ENCODE results near the gene PARP2. TPM values are rescaled to one million over a fixed set of nuclear protein-coding genes. Genes with fewer than 3 reads are reported as not detected.

Gene PARP2
- total and polyA plus RNA-seq, 10 donors, result 9.1 to 25.0 (median 14.7) TPM

DNA sequence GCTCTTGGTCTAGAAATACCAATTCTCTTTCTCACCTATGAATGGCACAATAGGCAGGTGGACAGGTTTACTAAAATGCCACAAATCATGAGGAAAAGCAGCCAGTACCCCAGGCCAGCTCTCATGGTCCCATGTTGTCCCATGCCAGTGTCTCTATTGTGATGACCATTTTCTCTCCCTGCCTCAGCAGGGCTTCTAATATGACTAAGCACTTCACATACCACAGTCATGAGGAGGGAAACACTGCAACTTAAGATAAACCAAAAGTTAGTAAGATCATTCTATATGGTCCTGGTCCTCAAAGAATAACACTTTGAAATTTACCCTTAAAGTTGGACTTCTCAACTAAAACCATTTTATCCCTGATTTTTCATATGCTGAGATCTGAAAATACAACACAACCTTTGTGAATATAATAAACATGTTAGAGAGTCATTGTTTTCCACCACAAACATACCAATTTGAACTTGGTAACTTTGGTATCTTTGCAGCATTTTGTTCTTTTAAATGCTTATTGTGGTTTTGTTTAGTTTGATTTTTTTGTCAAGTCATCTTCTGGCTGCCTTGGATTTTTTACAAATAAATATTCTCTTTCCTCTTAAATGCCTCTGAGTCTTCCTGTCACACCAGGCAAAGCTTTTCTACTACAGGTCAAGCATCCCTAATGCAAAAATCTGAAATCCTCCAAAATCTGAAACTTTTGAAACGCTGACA lies 41.2 kb upstream of the PARP2 start:
- Histone ChIP-seq H3K4me1 (peaks cover 15 to 40% (median 25%) of the 10 kb centered on the region in 6 donors), H3K4me3 (no peak overlapping the region), H3K27me3 (replicated peaks in 1 of 7) (no peaks in the 10 kb centered on the region), H3K36me3 (peaks cover 3 to 55% (median 48%) of the 10 kb centered on the region in 6 donors), H3K9me3 (no peaks in the 10 kb centered on the region), H3K27ac (no peak overlapping the region)
- 68 to 94% (median 73%) methylated on average over 1 of the region's 1 CpG for WGBS, 5 donors
- TF ChIP-seq POLR2A (IDR thresholded peaks at IDR 0.05), result no peak
- TF ChIP-seq, protein P1, sequence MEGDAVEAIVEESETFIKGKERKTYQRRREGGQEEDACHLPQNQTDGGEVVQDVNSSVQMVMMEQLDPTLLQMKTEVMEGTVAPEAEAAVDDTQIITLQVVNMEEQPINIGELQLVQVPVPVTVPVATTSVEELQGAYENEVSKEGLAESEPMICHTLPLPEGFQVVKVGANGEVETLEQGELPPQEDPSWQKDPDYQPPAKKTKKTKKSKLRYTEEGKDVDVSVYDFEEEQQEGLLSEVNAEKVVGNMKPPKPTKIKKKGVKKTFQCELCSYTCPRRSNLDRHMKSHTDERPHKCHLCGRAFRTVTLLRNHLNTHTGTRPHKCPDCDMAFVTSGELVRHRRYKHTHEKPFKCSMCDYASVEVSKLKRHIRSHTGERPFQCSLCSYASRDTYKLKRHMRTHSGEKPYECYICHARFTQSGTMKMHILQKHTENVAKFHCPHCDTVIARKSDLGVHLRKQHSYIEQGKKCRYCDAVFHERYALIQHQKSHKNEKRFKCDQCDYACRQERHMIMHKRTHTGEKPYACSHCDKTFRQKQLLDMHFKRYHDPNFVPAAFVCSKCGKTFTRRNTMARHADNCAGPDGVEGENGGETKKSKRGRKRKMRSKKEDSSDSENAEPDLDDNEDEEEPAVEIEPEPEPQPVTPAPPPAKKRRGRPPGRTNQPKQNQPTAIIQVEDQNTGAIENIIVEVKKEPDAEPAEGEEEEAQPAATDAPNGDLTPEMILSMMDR (IDR thresholded peaks at IDR 0.05 in 8 of 11, conservative IDR thresholded peaks at IDR 0.05 in 3 of 11), result no peak
- no peak for TF ChIP-seq POLR2AphosphoS5 (IDR thresholded peaks at IDR 0.05)
- intact Hi-C loops (cut with DNase I; ENCODE audit: low total_unique reads), result no loop called here
- DNase-seq, result no peak

DNA sequence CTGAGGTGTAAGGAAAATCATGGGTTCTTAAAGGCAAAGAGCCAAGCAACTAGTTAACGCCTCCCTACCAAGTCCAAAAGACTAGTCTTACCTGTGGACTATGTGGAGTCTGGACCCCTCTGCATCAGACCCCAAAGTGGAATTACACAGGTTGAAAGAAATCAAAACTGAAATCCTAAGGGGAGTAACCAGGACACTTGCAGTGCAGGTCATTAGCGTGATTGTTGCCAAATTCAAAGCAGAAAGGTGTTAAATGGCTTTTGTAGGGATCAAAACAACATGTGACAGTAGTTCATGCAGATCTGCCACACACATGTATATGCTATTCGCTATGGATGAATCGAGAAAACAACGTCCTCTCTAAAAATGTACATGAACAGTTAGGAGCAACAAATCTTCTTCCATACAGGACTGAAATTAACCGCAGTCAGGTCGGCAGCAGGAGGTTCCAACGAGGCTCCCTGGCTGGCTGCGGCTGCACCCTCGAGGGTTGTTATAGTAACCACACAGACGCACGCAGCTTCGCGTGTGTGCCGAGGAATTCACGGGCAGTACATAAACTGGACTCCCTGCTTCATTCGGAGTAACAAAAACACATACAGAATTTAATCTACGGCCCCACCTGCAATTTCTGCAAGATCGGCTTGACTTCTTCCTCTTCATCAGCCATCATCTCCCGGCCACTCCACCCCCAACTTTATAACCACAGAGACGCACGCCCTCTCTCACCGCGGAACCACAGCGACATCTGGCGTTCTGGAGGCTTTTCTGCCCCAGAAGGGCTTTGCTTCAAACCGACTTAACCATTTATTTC lies 38.0 kb upstream of the PARP2 start, which contains the start of gene TTC5:
Gene TTC5, minus strand, starts transcription at position 687 of the 814 bp plus-strand sequence. Its CDS starts 14 bp downstream, at position 673.
- WGBS, 5 donors, result 1% methylated on average over 27 of the region's 27 CpGs
- peak; percentile 94 for DNase-seq
- H3K27ac ChIP-seq, result peak within 1 kb of the TSS in 5 of 8 donors; percentile 63 to 81 (median 66)
- no peaks in the 10 kb centered on the region for H3K9me3 ChIP-seq
- peaks cover 0 to 22% (median 16%) of the 10 kb centered on the region in 6 donors for H3K36me3 ChIP-seq
- intact Hi-C loops (cut with DNase I; ENCODE audit: low total_unique reads), result no loop called here
- TF ChIP-seq, protein P1 (IDR thresholded peaks at IDR 0.05 in 8 of 11, conservative IDR thresholded peaks at IDR 0.05 in 3 of 11), result peak; percentile 61 to 94 (median 92)
- no peak for TF ChIP-seq POLR2A (IDR thresholded peaks at IDR 0.05)
- peak in 2 of 3 donors; percentile 61 to 80 for TF ChIP-seq POLR2AphosphoS5 (IDR thresholded peaks at IDR 0.05)
- peaks cover 15 to 40% (median 25%) of the 10 kb centered on the region in 6 donors for H3K4me1 ChIP-seq
- no peaks in the 10 kb centered on the region for H3K27me3 ChIP-seq (replicated peaks in 1 of 7)
- peak within 1 kb of the TSS; percentile 64 to 96 (median 87) for H3K4me3 ChIP-seq

DNA sequence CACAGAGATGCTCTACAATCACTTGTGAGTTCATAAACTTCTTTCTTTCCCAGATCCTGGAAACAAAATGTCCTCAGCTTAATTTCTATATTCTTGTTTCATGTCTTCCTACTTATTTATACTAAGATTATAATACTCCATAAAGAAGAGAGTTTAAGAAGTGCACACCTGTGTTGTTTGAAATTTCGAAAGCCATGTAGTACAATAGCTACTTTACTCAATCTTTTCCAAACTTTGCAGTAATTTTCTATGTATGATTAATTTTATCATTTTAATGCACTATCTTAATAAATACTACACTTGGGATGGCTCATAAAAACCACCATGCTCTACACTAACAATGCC lies 37.4 kb upstream of the PARP2 start:
- peak overlapping the region in 2 of 8 donors; percentile 65 to 76 for H3K27ac ChIP-seq
- intact Hi-C loops (cut with DNase I; ENCODE audit: low total_unique reads), result no loop called here
- H3K4me1 ChIP-seq, result peaks cover 15 to 40% (median 25%) of the 10 kb centered on the region in 6 donors
- WGBS, 5 donors, result 96 to 100% (median 97%) methylated on average over 1 of the region's 1 CpG
- no peak for DNase-seq
- peaks cover 0 to 17% (median 11%) of the 10 kb centered on the region in 6 donors for H3K36me3 ChIP-seq
- no peaks in the 10 kb centered on the region for H3K9me3 ChIP-seq
- no peak for TF ChIP-seq POLR2AphosphoS5 (IDR thresholded peaks at IDR 0.05)
- no peak for TF ChIP-seq POLR2A (IDR thresholded peaks at IDR 0.05)
- TF ChIP-seq, protein P1 (IDR thresholded peaks at IDR 0.05 in 8 of 11, conservative IDR thresholded peaks at IDR 0.05 in 3 of 11), result peak in 4 of 11 experiments; percentile 6 to 40 (median 22)
- no peaks in the 10 kb centered on the region for H3K27me3 ChIP-seq (replicated peaks in 1 of 7)
- H3K4me3 ChIP-seq, result peak overlapping the region in 7 of 8 donors; percentile 64 to 96 (median 87)

DNA sequence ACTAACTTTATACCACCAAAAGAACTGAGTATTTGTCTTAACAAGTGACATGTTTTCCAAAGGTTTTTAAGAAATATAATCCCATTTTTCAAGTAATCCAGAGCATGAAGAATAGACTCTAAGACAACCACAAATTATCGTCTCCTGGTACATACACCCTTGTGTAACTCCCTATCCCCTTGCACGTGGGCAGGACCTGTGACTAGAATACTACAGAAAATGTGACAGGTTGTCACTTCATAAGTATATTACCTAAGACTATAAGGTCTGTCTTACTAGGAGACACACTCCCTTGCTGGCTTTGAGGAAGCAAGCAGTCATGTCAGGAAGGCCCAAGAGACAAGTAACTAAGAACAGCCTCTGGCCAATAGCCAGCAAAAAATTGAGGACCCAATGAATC lies 29.4 kb upstream of the PARP2 start:
- WGBS, 5 donors, result 89 to 98% (median 93%) methylated on average over 2 of the region's 2 CpGs
- Histone ChIP-seq H3K4me3 (no peak overlapping the region), H3K27ac (no peak overlapping the region), H3K27me3 (replicated peaks in 1 of 7) (no peaks in the 10 kb centered on the region), H3K9me3 (no peaks in the 10 kb centered on the region), H3K36me3 (peaks cover 7 to 79% (median 60%) of the 10 kb centered on the region in 6 donors), H3K4me1 (no peaks in the 10 kb centered on the region)
- TF ChIP-seq POLR2AphosphoS5 (IDR thresholded peaks at IDR 0.05), result no peak
- no peak for TF ChIP-seq POLR2A (IDR thresholded peaks at IDR 0.05)
- TF ChIP-seq, protein P1 (IDR thresholded peaks at IDR 0.05 in 8 of 11, conservative IDR thresholded peaks at IDR 0.05 in 3 of 11), result no peak
- DNase-seq, result no peak
- intact Hi-C loops (cut with DNase I; ENCODE audit: low total_unique reads), result no loop called here

All from spleen (tissue), 11 donors.